EH (cell line): Measurements from ENCODE around the gene OGFOD2.

ENCODE experiments used
- DNase-seq: peaks from one replicate; pipeline ENCODE4 v3.0.0-alpha.2; 2015; ENCODE audit warnings: low read depth

Gene OGFOD2

DNA sequence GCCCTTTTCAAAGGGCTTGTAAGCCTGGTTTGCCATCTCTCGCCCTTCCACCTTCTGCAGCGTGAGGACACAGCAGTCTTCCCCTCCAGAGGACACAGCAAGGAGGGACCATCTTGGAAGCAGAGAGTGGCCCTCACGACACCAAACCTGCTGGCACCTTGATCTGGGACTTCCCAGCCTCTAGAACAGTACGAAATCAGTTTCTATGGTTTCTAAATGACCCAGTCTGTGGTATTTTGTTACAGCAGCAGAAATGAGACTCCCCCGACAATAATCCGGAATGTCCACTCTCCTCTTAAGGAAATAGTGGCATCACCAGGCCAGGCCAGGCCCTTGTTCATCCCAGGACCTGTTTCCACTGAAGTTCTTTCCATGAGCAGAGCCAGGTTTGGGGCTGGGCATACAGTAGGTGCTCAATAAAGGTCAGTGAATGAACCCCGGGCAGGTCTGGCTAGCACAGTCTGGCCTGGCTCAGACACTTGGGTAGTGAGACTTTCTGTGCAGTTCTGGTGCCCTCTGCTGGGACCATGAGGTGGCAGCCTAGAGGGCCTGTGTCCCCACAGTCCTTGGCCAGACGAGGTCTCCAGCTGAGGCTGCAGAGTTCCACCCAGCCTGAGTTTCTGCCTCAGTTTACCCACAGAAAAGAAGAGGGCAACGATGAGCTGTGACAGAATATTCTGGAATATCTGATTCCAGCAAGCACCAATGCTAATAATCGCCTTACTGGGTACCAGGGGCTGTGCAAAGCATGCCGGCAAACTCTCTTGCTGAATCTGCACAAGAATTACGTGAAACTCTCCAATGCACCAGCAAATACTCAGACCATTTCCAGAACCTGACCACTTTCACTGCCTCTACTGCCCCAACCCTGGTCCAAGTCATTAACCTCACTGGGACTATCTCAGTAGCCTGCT is 22.8 kb upstream of the OGFOD2 start:
- peak; percentile 79 for DNase-seq

DNA sequence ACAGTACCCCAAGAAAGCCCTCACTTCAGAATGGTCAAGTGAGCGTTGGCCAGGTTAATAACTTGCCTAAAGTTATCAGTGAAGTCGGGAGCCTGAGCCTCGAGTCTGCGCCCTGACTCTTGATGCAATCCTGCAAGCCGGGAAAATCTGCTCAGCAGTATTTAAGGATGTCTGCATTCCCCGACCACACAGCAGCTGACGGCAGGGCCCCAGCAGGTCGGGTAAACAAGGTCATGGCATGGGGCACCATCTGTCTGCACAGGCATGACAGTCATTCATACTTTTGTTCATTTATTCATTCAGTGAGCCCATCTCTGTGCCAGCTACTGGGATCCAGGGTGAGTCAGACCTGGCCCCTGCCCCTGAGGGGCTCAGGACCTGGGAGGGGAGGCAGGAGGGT is 19.9 kb upstream of the OGFOD2 start:
- DNase-seq, result no peak

DNA sequence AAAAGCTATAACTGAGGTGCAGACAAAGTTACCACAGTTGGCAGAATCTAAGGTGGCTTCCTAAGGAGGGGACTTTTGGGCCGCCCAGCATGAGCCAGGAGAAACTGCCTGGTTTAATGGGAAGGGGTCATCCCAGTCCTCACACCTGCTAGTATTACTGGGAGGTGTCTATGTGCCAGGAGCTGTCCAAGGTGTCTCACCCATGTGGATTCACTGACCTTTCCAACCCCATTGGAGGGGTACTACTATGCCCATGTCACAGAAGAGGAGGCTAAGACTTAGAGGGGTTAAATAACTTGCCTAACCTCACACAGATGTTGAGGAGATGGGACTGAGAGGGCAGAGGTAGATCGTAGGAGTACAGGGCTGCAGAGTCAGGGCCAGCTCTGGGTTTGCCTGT is 19.0 kb upstream of the OGFOD2 start:
- no peak for DNase-seq

DNA sequence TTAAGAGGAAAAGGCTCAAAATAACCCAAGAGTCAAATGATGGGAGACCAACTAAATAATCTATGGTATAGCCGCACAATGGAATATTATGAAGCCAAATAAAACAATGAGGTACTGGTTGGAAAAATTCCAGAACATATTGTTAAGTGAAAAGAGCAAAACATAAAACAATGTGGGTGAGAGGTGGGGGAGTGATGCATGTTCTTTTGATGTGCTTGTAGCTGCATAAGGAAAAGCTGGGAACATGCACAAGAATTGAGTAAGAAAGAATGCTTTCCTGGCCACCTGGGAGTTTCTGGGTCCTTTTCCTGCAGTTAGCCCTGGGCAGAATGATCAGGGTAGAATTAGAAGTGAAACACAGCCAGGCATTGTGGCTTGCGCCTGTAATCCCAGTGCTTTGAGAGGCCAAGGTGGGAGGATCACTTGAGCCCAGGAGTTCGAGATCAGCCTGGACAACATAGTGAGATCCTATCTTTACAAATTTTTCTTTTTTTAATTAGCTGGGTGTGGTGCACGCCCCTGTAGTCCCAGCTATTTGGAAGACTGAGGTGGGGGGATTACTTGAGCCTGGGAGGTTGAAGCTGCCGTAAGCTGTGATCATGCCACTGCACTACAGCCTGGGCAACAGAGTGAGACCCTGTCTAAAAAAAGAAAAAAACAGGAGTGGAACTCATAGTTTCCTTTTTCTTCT is 16.7 kb upstream of the OGFOD2 start:
- no peak for DNase-seq

DNA sequence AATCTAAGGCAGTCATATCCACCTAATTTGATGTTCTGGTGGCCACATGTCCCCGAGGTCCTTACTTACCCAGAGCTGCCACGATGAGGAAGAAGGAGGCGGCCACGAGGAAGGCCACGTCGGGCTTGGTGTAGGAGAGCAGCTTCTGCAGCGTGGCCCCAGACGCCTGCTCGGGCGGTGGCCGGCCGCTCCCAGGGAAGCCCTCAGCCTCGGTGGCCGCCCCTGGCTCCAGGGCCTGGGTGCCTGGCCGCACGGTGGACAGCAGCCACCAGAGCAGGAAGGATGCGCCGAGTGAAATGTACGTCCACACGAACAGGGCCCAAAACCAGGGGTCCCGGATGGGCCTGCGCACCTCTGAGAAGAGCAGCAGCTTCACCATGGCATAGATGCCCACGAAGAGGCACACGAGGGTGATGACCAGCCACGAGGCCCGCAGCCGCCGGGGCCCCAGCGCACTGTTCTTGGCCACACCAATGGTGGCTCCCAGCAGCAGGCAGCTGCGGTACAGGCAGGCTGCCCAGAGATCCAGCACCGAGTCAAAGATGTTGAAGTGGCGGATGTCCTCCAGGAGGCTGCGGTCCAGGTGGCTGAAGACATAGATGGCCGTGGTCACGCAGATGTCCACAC is 15.4 kb upstream of the OGFOD2 start:
- no peak for DNase-seq

- no peak for DNase-seq
These were observed 14.9 kb upstream of the OGFOD2 start for GRCh38 chr12:122960193-122960569.

DNA sequence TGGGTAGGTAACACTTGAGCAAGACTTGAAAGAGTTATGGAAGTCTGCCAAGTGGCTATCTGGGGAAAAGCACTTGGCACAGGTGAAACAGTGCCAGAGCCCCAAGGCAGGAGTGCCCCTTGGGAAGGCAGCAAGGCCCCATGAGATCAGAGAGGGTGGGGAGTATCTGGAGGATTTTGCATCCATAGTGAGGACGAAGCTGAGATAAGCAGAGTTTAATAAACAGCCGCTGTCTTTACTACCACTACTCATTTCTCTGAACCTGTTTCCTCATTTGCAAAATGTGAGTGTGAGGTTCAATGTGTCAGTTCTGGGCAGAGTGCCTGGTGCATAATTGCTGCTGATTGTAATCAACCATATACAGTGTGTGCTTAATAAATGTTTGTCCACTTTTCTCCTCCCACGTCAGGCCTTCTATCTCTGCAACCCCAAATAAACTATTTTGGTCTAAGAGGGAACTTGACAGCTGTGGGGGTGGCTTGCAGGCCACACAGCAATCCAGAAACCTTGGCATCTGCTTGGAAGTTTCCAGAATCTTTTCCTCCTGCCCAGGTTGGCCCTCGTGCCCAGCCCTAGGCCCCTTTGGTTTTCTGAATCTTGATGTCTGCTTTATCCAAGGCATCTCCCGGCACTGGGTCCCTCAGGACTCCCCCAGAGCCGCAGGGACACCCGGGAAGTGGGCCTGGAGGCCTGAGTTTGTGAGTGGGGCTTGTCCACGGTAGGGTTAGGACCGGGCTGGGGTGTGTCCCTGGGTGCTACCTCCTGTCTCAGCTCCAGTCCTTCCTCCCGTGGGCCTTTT is 13.3 kb upstream of the OGFOD2 start:
- DNase-seq, result no peak

DNA sequence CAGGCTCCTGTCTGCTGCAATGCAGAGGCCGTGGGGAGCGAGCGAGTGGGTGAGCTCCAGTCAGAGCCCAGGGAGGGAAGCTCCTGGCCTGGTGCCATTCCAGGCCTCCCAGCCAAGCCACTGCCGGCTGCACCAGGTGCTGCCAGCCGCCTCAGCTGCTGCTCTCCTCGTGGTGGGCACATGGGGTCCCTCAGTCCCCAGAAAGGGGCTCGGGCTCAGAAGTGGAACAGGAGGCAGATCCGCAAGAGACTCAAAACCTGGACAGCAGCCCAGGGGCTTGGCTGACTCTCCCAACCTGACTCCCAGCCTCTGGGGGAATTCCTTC is 11.1 kb upstream of the OGFOD2 start:
- no peak for DNase-seq

DNA sequence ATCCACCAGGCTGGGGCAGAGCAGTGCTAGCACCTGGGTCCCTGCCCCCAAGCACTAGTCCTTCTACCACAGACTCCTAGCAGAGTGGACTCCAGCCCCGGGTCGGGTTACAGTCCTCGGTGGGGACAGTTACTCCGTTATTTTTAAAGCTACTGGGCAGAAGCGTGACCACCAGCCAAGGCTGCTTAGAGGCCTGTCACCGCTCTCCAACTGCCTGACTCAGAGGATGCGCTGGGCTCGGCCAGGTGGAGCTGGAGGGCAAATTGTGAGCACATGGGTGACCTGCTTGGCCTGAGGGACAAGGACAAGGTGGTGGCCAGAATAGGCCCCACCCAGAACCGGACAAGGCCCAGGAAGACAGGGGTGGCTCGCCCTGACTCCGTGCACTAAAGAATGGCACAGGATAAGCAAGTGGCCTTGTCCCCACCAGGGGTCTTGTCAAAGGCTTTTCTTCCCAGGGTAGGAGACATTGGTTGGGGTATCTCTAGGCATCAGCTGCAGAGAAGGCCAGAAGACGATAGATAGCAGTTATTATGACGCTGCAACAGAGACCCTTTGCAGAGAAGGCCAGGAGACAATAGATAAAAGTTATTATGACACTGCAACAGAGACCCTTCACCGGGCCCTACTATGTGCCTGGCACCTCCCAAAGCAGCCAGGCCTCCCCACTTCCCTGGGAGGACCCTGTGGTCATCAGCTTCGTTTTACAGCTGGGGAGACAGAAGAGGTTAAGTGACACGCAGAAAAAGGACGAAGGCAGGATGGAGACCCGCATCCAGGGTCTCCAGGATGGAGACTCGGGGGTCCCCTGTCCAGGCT is 10.4 kb upstream of the OGFOD2 start:
- no peak for DNase-seq

- no peak for DNase-seq
These were observed 9.7 kb upstream of the OGFOD2 start for GRCh38 chr12:122965321-122965751.

DNA sequence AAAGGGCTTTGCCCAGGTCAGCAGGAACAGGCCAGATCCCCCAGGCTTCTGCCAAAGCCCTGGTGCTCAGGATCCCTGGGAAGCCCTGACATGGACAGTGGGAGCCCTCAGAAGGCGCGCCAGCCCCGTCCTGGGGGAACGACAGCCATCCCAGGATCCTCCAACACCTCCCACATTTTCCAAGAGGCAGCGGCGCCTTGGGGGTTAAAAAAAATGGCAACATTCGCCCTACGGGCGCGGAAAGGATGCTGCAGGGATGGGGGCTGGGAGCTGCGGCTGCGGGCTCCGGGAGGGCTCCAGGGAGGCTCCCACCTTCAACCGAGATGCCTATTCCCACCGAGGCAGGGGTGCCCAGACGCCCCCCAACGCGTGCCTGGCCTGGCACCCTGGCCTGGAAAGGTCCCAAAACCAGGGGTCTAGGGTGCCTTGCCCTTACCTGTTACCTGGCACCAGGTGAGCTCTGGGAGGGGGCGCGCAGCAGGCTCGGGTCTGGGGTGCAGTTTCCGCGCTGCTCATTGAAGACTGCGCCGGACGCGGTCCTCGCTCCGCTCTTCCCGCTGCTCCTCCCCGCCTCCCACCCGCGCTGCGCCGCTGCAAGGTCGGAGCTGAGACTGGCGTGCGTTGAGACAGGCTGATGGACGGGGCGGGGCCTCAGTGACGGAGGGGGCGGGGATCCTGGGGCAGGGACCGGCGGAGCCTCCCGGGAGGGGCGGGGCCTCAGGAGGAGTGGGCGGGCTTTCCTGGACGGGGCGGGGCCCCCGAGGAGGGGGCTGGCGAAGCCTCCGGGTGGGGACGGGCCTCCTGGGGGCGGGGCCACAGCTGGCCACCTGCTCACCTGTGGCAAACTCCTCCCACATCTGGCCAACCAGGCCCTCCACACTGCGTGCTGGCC is 8.9 kb upstream of the OGFOD2 start, which contains the start of gene ABCB9:
ABCB9 (minus strand) TSS at position 613 of the 892 bp plus-strand sequence. CDS start 6,228 bp downstream, outside the sequence.
- DNase-seq, result peak; percentile 93

DNA sequence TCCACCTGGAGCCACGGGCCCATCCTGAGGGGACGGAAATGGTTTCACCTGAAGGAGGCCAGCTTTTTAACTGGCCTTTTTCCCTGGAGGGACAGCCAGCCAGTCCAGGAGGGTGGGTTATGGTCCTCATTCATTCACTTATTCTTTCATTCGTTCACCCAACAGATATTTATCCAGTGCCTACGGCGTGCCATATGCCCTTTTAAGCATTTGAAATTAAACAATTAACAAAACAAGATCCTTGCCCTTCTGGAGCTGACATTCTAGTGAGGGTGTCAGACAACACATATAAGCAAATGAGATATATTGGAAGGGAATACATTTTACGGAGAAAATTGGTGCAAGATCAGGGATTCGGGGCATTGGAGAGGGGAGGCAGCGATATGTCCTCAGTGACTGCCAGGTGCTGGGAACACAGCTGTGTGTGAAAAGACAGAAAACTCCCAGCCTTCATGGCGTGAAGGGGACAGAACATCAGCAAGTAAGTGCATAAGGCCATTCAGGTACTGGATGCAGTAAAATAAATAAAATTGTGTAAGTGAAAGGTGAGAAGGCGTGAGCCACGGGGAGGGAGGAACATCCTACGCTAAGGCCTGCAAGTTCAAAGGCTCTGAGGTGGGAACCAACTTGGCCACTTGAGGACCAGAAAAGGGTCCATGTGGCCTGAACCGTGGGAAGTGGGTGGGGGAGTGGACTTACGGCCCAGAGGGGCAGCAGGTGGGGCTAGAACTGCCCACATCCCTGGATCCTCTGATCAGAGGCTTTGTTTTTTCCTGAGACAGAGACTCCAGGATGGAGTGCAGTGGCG is 8.1 kb upstream of the OGFOD2 start:
- DNase-seq, result no peak

DNA sequence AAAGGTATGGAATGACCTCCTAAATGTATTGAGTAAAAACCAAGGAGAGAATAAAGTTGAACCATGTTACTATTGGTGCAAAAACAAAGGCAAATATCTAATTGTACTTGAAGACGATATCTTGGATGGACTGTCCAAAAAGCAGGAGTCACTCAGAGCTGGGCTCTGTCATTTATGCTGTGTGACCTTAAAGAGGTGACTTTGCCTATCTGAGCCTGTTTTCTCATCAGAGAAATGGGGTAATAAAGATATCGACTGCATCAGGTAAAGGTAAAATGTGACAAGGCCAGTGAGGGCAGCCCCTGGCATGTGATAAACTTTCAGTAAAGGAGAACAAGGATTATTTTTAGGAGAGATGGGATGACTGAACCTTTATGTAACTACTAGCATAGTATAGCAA is 6.9 kb upstream of the OGFOD2 start:
- DNase-seq, result no peak

DNA sequence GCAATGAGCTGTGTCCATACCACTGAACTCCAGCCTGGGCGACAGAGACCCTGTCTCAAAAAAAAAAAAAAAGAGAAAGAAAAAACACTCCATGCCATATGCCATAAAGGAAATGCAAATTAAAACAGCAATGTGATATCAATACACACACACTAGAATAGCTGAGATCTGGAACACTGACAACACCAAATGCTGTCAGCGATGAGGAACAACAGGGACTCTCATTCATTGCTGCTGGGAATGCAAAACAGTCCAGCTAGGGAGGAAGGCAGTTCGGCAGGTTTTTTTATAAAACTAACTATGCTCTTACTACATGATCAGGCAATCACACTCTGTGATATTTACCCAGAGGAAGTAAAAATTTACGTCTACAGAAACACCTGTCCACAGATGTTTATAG is 5.4 kb upstream of the OGFOD2 start:
- DNase-seq, result no peak

DNA sequence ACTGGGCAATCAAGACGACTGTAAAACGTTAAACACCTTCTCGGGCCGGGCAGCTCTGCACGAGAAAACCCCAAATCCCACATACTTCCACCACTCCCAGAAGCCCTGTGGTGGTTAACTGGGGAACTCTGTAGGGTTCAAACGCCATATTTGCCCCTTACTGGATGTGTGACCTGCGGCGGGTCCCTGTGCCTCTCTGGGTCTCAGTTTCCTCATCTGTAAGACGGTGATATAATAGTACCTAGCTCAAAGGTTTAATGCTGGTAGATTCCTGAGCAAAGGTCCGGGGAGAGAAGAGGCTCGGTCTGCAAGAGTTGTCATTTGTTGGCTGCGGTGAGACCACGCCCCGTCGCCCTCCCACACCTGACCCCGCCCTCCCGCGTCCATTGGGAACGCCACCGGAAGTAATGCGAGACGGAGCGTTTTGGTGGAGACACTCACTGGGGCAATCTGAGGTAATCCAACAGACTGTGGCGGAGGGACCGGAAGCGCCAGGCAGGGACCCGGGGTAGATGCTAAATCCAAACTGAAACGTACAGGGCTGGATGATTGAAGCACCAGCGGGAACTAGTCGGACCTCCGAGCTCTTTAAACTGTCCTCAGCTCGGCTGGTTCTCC is 661 bp upstream of the OGFOD2 start:
- peak; percentile 98 for DNase-seq

GRCh38 chr12:122975790-122976647 is 975 bp downstream of the OGFOD2 start:
- DNase-seq, result peak; percentile 12

DNA sequence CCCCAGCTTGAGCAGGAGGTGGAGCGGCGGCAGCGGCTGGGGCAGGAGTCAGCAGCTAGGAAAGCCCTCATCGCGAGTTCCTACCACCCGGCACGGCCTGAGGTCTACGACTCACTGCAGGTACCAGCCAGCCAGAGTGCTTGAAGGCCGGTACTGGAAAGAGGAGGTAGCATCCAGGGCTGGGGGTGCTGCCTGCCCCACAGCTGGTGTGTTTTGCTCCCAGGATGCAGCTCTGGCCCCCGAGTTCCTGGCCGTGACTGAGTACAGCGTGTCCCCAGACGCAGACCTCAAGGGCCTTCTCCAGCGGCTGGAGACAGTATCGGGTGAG is 1.6 kb downstream of the OGFOD2 start:
- DNase-seq, result no peak

- DNase-seq, result no peak
These were observed 2.1 kb downstream of the OGFOD2 start for GRCh38 chr12:122977153-122977552.
